GM06990 (cell line): ENCODE results near the gene CSRP1.

Experiments
- DNase-seq: peaks from one replicate; pipeline ENCODE4 v3.0.0-alpha.2; 2011; ENCODE audit not compliant: insufficient read length; ENCODE audit errors: extremely low read depth
- H3K27me3 ChIP-seq: replicated peaks from 2 replicates; pipeline ENCODE4 v1.6.0; 2011; ENCODE audit warnings: low read length; ENCODE audit not compliant: control insufficient read depth, insufficient read depth
- H3K36me3 ChIP-seq: 2 replicates; pipeline ENCODE4 v1.5.1; 2011; ENCODE audit warnings: low read length; ENCODE audit not compliant: control insufficient read depth, insufficient read depth
- H3K4me3 ChIP-seq: replicated peaks from 2 replicates; pipeline ENCODE4 v1.5.1; 2011; ENCODE audit warnings: low read depth, mild to moderate bottlenecking, control low read depth, low read length
- TF ChIP-seq, protein P1 (sequence below): IDR thresholded peaks from 2 replicates; pipeline ENCODE4 v1.5.1; 2011; ENCODE audit warnings: low read length, control low read depth, mild to moderate bottlenecking, inconsistent platforms; ENCODE audit not compliant: insufficient read depth, poor library complexity, severe bottlenecking

CSRP1 gene

DNA sequence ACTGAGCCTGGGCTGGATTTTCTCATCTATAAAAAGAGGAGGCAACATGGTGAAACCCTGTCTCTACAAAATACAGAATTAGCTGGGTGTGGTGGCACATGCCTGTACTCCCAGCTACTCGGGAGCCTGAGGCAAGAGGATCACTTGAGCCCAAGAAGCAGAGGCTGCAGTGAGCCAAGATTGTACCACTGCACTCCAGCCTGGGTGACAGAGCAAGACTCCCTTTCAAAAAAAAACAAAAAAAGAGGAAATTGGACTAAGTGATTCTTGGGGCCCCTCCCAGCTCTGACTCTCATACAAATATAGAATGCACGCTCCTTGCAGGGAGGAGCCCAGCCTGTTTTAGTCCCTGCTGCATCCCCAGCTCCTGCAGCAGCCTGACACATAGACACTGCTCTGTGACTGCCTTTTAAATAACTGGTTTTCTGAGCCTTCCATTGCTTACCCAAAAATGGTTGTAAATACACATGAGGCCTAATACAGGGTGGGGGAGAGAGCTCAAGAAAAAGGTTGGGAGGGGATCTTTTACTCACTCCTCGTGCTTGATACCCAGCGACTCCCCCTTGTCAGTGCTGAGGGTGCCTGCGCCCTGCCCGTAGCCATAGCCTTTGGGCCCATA lies 17.2 kb downstream of the CSRP1 start:
- H3K4me3 ChIP-seq, result no peak overlapping the region
- TF ChIP-seq, protein P1, sequence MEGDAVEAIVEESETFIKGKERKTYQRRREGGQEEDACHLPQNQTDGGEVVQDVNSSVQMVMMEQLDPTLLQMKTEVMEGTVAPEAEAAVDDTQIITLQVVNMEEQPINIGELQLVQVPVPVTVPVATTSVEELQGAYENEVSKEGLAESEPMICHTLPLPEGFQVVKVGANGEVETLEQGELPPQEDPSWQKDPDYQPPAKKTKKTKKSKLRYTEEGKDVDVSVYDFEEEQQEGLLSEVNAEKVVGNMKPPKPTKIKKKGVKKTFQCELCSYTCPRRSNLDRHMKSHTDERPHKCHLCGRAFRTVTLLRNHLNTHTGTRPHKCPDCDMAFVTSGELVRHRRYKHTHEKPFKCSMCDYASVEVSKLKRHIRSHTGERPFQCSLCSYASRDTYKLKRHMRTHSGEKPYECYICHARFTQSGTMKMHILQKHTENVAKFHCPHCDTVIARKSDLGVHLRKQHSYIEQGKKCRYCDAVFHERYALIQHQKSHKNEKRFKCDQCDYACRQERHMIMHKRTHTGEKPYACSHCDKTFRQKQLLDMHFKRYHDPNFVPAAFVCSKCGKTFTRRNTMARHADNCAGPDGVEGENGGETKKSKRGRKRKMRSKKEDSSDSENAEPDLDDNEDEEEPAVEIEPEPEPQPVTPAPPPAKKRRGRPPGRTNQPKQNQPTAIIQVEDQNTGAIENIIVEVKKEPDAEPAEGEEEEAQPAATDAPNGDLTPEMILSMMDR, result no peak
- no peaks in the 10 kb centered on the region for H3K27me3 ChIP-seq
- DNase-seq, result no peak
- H3K36me3 ChIP-seq, result peaks cover 17% of the 10 kb centered on the region

DNA sequence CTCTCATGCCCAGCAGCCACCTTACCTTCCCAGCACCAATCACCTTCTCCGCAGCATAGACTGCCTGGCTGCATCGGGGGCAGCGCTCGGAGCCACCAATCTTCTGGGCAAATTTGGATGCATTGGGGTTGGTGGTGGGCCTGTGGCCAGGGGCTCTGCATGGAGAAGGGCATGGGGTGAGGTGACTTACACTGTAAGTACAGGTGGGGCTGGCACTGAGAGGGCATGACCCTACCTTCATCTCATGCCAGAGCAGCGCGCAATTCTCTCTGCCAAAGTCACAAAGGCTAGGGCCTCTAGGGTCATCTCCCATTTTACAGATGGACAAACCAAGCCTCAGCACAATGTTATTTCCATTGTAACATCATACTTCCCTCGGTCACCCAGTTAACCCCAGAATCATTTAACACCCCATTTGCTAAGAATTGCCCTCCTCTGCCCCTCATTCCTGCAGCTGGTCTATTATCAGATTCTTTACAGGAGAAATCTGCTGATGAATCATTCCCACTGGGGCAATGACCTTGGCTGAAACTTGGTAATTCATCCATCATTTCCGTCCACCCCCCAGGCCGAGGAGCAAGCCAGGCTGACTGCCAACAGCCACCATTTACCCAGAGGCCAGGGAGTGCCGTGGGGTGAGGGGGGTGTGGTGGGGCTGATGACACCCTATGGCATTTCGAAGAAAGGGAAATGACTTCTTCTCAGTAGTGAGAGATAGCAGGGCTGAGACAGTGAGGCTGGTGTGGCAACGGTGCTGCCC lies 17.9 kb downstream of the CSRP1 start:
- DNase-seq, result no peak
- H3K27me3 ChIP-seq, result no peaks in the 10 kb centered on the region
- H3K4me3 ChIP-seq, result no peak overlapping the region
- TF ChIP-seq, protein P1, result no peak
- peaks cover 23% of the 10 kb centered on the region for H3K36me3 ChIP-seq

DNA sequence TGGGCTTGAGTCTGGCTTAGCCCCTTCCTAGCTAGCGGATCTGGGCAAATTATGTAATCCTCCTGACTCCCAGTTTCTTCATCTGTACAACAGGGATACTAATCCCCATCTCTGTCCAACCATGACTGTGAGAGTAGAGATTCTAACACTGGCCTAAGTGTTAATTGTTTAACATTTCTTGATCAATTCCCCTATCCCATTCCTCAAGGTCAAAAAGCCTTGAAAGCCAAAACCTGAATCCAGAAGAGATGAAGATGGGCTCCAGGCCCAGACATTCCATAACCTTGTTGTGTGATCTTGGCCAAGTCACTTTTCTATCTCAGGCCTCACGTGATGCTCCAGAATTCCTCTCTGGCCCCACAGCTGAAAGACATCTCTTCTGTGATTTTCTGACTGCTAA lies 19.2 kb downstream of the CSRP1 start:
- no peaks in the 10 kb centered on the region for H3K27me3 ChIP-seq
- H3K4me3 ChIP-seq, result no peak overlapping the region
- DNase-seq, result no peak
- peaks cover 24% of the 10 kb centered on the region for H3K36me3 ChIP-seq
- TF ChIP-seq, protein P1, result no peak

DNA sequence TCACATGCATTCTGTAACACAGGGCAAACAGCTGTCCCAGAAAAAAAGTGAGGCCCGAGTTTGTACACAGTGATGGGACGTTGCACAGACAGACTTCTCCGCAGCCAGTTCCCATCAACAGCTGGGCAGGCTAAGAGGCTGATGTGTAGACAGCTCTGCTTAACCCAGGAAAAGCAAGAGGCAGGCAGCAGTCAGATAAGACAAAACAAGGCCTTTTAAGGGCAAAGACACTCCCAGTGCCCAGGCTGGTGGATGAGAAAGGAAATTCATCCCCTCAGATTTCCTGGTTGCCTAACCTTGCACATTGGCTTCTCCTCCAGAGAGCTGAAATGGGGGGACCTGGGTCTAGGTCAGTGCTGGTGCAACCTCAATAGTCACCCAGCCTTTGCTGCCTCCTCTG lies 20.7 kb downstream of the CSRP1 start:
- Histone ChIP-seq H3K4me3 (no peak overlapping the region), H3K36me3 (peaks cover 24% of the 10 kb centered on the region), H3K27me3 (no peaks in the 10 kb centered on the region)
- DNase-seq, result no peak
- TF ChIP-seq, protein P1, result no peak

DNA sequence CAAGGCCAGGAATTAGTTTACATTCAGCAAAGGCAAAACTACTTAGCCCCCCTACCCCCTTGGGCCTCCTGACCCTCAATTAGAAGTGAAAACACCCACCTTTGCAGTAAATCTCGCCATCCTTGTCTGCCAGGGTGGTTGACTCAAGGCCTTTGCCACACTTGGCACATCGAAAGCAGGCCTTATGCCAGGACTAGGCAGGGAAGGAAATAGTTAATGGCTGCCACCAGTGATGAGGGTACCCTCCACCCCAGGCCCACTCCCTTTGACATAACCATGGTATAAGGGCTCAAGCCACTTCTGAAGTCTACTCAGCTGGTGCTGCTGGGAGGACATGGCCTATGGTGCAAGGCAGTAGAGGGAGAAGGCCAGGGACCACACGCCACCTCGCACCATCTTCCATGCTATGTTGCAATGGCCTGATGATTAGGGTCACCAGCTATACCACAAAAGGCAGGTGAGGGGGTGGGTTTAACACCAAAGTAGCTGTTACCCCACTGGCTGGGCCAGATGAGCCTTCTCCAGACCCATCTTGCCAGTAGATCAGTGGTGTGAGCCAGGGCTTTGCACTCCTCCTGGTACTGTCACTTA lies 21.6 kb downstream of the CSRP1 start:
- no peaks in the 10 kb centered on the region for H3K27me3 ChIP-seq
- peaks cover 24% of the 10 kb centered on the region for H3K36me3 ChIP-seq
- TF ChIP-seq, protein P1, result no peak
- H3K4me3 ChIP-seq, result no peak overlapping the region
- DNase-seq, result no peak
